Measurements from ENCODE around the gene DTX1.
A peak's percentile ranks its signal among the peaks of the same experiment; 100 is the strongest.

Gene DTX1

GRCh38 chr12:113056631-113057488 lies at the start of gene DTX1:
TSS of gene DTX1 (plus strand) at chr12:113056730. CDS start at chr12:113058193, 1,463 bp downstream.
- DNase-seq, result peak; percentile 13

GRCh38 chr12:113007166-113007565 lies 49.4 kb upstream of the DTX1 start:
- DNase-seq, result no peak

- DNase-seq, result no peak
Measured at GRCh38 chr12:113010701-113011100, 45.8 kb upstream of the DTX1 start.

- no peak for DNase-seq
Measured at GRCh38 chr12:113014565-113014964, 42.0 kb upstream of the DTX1 start.

DNA sequence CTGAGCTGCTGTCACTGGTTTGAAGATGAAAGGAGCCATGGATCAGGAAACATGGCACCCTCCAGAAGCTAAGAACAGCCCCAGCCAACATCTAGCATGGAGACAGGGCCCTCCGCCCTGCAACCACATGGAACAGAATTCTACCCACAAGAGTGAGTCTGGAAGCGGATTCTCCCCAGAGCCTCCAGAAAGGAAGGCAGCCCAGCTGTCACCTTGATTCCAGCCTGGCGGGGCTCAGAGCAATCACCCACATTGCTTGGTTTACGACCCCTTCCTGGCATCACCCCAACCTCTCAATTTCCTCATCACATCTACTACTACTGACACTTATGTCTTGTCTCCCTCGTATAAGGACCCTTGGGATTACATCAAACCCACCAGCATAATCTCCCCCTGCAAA lies 39.7 kb upstream of the DTX1 start:
- DNase-seq, result no peak

DNA sequence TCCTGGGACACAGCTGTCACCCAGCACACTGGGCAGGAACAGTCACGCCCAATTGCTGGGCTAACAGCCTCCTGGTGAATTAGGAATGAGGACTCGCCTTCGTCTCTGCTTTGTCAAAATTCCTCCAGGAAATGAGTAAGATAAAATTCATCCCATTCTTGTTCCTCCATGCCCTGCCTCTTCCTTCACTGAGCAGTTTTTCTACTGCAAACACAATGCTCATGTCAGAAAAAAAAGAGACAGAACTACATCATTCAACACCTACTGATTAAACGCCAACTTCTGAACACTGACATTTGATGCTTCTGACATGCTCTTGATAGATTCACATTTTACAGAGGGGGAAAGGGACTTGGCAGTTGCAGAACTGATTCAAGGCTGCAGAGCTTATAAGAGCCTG lies 37.5 kb upstream of the DTX1 start:
- no peak for DNase-seq

- DNase-seq, result no peak
Measured at GRCh38 chr12:113021500-113021899, 35.0 kb upstream of the DTX1 start.

DNA sequence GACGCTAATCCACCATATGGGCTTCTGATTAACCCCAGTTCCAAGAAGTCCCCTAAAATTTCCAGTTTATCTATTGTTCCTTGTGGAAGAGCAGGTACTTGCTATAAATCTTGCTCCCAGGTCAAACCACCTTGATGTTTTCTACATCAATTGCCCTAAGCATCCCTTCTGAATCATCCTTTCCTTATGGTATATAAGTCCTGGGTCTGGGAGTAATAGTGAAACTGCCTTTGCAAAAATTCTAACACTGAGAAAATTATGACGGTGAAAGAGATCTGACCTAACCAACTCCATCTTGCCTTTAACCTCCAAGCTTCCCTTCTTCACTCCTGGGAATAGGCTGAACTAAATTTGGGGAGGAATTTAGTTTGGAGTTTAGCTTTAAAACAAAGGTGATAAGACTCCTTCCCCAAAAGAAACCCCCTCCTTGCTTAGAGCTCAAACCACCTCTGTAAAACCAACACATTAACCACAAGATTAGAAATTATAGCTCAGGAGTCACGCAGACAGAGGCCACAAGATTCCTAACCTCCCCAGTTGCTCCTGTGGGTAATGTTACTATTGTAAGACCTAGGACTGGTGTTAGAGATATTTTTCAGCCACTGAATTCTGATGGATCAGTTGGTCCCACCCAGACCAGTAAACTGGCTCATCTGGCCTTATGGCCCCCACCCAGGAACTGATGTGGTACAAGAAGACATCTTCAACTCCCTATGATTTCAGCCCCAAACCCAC lies 33.8 kb upstream of the DTX1 start:
- DNase-seq, result no peak

DNA sequence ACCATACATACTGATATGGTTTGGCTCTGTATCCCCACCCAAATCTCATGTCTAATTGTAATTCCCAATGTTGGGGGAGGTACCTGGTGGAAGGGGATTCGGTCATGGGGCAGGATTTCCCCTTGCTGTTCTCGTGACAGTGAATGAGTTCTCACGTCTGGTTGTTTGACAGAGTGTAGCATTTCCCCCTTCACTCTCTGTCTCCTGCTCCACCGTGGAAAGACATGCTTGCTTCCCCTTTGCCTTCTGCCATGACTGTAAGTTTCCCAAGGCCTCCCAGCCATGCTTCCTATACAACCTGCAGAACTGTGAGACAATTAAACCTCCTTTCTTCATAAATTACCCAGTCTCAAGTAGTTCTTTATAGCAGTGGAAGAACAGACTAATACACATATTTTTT lies 28.8 kb upstream of the DTX1 start:
- no peak for DNase-seq

DNA sequence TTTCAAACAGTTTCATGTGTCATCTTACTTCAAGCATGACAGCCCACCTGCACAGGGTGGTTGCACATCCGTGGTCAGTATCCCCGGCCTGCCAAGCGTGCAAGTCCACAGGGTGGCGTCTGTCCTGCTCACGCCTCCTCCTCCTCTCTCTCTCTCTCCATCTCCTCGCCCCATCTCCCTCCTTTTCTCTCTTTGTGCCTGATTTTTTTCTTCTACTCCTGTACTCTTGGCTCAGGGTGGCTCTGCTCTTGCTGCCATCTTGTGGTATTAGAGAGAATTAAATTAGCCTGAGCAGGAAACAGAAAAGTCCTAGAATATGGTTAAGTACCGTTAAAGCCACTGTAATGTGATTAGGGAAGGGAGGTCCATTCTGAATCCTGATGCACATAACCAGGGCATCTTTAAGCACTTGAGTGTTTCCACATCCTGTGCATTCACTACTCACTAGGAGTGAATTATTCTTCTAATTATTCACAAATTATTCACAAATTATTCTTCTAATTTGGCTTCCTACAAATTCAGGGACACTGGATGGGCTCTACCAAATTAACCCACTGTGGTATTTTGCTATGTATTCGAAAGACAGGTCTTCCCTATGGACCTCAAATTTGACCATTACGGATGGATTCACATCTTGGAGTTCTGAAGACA lies 25.5 kb upstream of the DTX1 start:
- DNase-seq, result peak; percentile 46

DNA sequence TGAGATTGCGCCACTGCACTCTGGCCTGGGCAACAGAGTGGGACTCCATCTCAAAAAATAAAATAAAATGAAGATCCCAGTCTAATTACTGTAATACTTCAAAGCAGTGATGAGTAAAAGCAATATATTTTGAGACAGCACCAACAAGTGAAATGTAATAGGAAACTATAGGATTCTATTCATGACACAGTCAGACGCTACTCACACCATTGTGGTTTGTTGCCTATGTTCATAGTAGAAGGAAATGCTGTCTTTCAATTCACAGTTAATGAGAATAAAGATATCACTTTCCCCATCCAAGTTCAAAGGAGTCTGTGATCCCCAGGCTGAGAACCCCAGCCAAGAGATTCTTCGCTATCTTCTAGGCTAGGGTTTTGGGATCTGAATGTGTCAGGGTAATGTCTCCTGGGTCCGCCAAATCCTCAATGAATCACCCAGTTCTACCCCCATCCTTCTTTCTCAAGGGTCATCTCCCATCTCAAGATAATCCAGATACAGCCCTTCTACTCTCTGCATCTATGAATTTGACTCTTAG lies 16.6 kb upstream of the DTX1 start:
- no peak for DNase-seq

GRCh38 chr12:113040722-113041171 lies 15.8 kb upstream of the DTX1 start:
- peak; percentile 16 for DNase-seq

DNA sequence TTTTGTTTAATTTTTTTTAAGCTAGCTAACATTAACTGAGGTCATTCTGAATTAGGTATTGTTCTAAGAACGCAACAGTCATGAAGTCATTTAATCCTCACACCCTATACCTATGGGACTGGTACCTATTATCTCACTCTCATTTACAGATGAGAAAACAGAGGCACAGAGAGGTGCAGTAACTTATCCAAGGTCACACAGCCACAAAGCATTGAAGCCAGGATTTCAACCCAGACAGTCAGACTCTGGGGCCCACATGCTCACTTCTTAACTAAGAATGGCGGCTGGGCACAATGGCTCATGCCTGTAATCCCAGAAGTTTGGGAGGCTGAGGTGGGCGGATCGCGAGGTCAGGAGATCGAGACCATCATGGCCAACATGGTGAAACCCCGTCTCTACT lies 15.0 kb upstream of the DTX1 start:
- no peak for DNase-seq

DNA sequence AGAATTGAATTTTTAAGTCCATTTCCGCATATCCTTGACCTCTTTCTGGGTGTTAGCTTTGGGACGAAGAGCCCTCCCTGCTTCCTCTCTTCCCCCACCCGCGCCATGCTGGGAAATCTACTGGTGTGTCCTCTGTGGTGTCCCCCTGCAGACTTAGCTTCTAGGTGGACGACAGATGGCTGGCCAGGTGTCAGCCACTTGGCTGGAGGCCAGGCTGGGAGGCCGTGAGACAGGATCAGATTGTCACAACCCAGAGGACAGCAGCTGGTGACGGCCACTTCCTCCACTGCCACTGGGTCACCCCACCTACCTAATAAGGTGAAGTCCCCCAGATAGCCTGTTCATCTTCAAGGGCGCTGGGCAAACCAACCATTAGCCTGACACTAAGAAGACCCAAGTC lies 13.3 kb upstream of the DTX1 start:
- DNase-seq, result no peak

DNA sequence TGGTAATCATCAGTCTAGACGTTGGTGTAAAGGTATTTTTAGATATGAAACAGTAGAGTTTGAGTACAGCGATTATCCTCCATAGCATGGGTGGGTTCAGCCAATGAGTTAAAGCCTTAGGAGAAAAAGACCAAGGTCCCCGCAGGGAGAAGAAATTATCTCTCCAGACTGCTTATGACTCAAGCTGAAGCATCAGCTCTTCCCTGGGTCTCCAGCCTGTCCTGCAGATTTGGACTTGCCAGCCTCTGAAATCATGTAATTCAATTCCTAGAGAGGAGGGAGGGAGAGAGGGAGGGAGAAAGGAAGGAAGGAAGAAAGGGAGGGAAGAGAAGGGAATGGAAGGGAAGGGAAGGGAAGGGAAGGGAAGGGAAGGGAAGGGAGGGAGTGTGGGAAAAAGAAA lies 12.0 kb upstream of the DTX1 start:
- DNase-seq, result no peak

- DNase-seq, result peak; percentile 76
Measured at GRCh38 chr12:113048716-113049127, 7.8 kb upstream of the DTX1 start.

- no peak for DNase-seq
Measured at GRCh38 chr12:113049976-113050742, 6.4 kb upstream of the DTX1 start.

DNA sequence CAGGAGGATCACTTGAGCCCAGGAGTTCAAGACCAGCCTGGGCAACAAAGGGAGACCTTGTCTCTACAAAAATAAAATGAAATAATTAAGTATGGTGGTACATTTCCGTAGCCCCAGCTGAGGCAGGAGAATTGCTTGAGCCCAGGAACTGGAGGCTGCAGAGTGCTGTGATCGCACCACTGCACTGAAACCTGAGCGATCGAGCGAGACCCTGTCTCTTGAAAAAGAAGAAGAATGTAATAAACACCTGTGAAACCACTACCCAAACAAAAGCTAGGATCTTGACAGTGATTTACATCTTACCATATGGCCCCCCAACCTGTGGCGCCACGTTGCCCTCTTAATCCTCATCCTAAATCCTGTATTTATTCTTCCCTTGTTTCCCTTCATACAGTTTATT lies 5.7 kb upstream of the DTX1 start:
- no peak for DNase-seq

DNA sequence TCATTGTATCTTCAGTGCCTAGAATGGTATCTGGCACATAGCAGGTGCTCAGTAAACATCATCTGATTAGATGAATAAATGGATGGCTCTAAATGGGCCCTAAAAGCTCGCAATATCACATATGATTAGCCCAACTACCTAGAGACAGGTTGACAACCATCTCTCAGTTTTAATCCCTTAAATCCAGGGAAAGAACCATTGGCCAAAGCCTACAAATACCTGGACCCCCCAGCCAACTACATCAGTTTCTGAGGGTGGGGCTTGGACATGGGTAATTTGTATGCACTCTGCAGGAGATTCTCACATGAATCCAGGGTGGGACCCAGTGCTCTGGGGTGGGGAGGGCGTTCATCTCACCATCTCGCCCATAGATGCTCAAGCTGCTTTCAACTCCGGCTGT lies 4.8 kb upstream of the DTX1 start:
- no peak for DNase-seq

DNA sequence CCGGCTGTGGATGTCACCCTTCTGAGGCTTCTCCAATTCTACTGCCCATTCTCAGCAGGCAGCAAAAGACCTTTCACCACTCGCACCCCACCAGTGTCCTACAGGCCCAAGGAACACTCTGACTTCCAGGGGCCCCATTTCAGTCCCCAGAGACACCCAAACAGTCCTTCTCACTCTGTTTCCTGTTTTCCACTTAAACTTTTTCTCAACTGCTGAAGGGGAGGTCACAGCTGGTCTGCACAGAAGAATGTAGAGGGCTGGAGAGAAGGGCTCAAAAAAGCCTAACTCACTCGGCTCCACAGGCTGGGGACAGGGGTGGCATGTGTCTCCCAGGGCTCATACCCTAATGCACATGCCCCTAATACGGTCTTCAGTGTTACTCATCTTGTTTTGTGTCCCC lies 4.2 kb upstream of the DTX1 start:
- no peak for DNase-seq

DNA sequence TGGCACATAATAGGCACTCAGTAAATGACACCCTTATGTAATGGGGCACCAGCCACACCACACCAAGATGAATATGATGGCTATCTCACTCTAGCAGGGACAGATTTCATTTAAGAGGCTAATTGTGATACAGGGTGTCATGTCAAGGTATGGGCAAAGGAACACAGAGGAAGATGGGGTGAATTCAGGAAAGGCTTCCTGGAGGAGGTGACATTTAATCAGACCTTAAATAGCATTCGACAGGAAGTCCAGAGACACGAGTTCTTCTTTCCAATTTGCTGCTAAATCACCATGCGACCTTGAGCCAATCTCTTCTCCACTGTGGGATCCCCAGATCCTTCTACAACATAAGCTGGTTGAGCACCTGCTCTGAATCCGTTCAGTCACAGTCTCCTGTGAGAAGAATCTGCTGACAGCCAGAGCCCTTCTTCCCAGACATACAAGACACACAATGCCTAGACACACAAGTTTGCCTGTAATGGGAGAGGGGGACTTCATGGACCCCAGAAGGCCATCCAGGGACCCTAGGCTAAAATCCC lies 1.5 kb upstream of the DTX1 start:
- no peak for DNase-seq

Measured in midbrain (tissue), 1 donor.